AG04449 (cell line): ENCODE measurements around the gene SYT5.
"Not testable (repeated sequence)": the region's sequence is repeated elsewhere in the genome, so short reads cannot be mapped to it uniquely, and the experiment has no call there.

Experiments used
- CTCF ChIA-PET: fragments of 350-600 bp; formaldehyde crosslinking; extraction: SDS; loops from one replicate; lab custom pipeline; 2021; ENCODE audit warnings: antibody characterized with exemption; lab: Yijun Ruan, JAX
- POLR2A ChIA-PET: fragments of 400-600, 350-600 bp; formaldehyde crosslinking; extraction: SDS; loops from one replicate; lab custom pipeline; 2020; ENCODE audit warnings: antibody characterized with exemption, inconsistent platforms; lab: Yijun Ruan, JAX
- DNase-seq: peaks from one replicate; pipeline ENCODE4 v3.0.0-alpha.2; 2010; ENCODE audit warnings: low read depth, low spot score
- H3K4me3 ChIP-seq: 2 replicates; pipeline ENCODE4 v1.5.1; 2011; ENCODE audit warnings: low read depth, mild to moderate bottlenecking, control low read depth, low read length
- CTCF ChIP-seq: IDR thresholded peaks from one replicate; pipeline ENCODE4 v1.5.1; 2011; ENCODE audit warnings: mild to moderate bottlenecking, moderate library complexity, low read length, control low read depth, inconsistent platforms; ENCODE audit not compliant: insufficient read depth; ENCODE audit errors: missing control alignments

SYT5 gene

GRCh38 chr19:55160128-55160985 is 19.7 kb downstream of the SYT5 start:
- DNase-seq, result no peak
- CTCF ChIA-PET, result interaction anchor here (0.6 to 3.8 kb wide), 32 partner anchors 8 to 681 kb away, joined by 3 to 32 read pairs (median 4); partner anchors contain the start of genes IL11 and TNNT1
- H3K4me3 ChIP-seq, result no peak overlapping the region
- TF ChIP-seq CTCF, result peak; percentile 96
- POLR2A ChIA-PET, result interaction anchor here (0.6 to 1.2 kb wide), 2 partner anchors 56 to 196 kb away, joined by 3 read pairs; no protein-coding TSS in a partner anchor

- no peak for TF ChIP-seq CTCF
- ChIA-PET POLR2A (interaction anchor here (0.9 kb wide), 1 partner anchor 248 kb away, joined by 4 read pairs; the partner anchor contains the start of gene UBE2S), CTCF (interaction anchor here (0.7 to 3.8 kb wide), 20 partner anchors 8 to 686 kb away, joined by 3 to 32 read pairs (median 4); partner anchors contain the start of genes CDC42EP5 and IL11)
- no peak overlapping the region for H3K4me3 ChIP-seq
- DNase-seq, result no peak
Observed at GRCh38 chr19:55158848-55159749, 21.0 kb downstream of the SYT5 start.

DNA sequence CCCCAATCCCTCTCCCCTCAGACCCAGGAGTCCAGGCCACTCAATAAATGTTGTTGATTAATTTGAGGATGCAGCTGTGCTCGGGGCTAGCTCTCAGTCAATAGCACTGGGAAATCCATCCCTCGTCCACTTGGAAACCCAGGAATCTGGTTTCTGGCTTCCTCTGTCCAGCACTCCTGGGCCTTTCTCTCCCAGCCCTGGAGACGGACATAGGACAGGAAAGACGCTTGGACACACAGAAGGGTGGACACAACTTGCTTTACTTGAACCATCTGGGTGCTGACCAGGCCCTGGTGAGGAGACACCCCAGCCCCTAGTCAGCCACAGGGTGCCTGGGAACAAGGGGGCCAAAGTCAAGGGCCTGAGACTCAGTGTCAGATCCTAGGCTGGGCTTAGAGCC is 21.7 kb downstream of the SYT5 start:
- no peak overlapping the region for H3K4me3 ChIP-seq
- ChIA-PET CTCF (interaction anchor here (1.0 to 3.8 kb wide), 5 partner anchors 12 to 259 kb away, joined by 3 to 32 read pairs (median 14); no protein-coding TSS in a partner anchor), POLR2A (no interaction called here)
- no peak for DNase-seq
- no peak for TF ChIP-seq CTCF

GRCh38 chr19:55157064-55157908 is 22.8 kb downstream of the SYT5 start, which contains the start of gene TNNI3:
TNNI3 (minus strand) TSS chr19:55157732; CDS start chr19:55157589, 143 bp downstream.
- no peak for TF ChIP-seq CTCF
- DNase-seq, result no peak
- POLR2A ChIA-PET, result no interaction called here
- CTCF ChIA-PET, result interaction anchor here (0.6 to 3.8 kb wide), 5 partner anchors 9 to 68 kb away, joined by 3 to 32 read pairs (median 4); partner anchors contain the start of gene DNAAF3
- peak within 1 kb of the TSS; percentile 15; the same call in 1 of the 2 replicates for H3K4me3 ChIP-seq

GRCh38 chr19:55156202-55157063 is 23.7 kb downstream of the SYT5 start:
- no peak for DNase-seq
- peak overlapping the region; percentile 15; the same call in 1 of the 2 replicates for H3K4me3 ChIP-seq
- ChIA-PET CTCF (interaction anchor here (0.9 to 1.3 kb wide), 3 partner anchors 9 to 15 kb away, joined by 3 to 6 read pairs (median 4); no protein-coding TSS in a partner anchor), POLR2A (no interaction called here)
- TF ChIP-seq CTCF, result no peak

GRCh38 chr19:55155784-55156183 is 24.3 kb downstream of the SYT5 start:
- DNase-seq, POLR2A ChIA-PET: not testable (repeated sequence)
- CTCF ChIA-PET, result interaction anchor here (0.9 to 1.3 kb wide), 3 partner anchors 9 to 15 kb away, joined by 3 to 6 read pairs (median 4); no protein-coding TSS in a partner anchor
- H3K4me3 ChIP-seq, result peak overlapping the region; percentile 8; the same call in 1 of the 2 replicates
